ENCODE data around the gene MEIS2.

GRCh38 chr15:37121492-37121891, 21.1 kb upstream of the MEIS2 start:
- no peak for TF ChIP-seq CTCF (IDR thresholded peaks at IDR 0.05)
- TF ChIP-seq POLR2A (IDR thresholded peaks at IDR 0.05): no peak

All from Peyer's patch (tissue), 4 donors.